NCI-H1436 (cell line): ENCODE results near the gene TWNK.
A peak's percentile ranks its signal among the peaks of the same experiment; 100 is the strongest.
"Not testable (repeated sequence)": the region's sequence is repeated elsewhere in the genome, so short reads cannot be mapped to it uniquely, and the experiment has no call there.

Experiments used
- DNase-seq: peaks from one replicate; lab custom pipeline; 2025; lab: John Stamatoyannopoulos, UW

TWNK gene

DNA sequence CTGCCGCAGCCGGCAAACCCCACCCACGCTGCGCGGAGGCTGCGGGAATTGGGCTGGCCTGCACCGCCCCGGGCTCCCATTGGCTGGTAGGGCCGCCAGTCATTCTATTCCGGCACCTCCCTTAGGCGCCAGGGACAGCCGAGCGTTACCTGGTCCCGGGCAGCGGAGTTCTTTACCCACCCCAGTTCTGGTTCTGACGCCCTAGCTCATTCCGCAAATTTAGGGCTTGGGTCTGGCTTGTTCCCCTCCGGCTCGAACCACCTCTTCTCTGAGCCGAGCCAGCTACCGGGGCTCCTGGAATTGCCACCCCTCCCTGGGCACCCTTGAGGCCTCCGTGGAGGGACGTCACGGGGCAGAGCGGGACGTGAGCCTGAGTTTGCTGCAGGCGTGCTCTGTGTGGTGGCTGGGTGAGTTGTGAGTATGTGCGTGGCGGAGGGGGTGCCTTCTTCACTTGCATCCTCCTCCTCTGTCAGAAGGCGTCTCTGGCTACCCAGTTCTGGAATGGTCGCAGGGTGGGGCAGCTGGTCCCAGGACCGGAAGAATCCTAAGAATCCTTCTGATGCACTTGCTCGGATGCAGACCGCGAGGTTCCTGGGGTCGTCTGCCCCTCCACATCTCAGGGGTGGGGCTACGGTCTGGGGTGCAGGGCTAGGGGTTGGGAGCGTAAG is 43.9 kb downstream of the TWNK start, which contains the start of the genes PDZD7 and SFXN3:
PDZD7 (minus strand) TSS at position 2 of the 668 bp plus-strand sequence. CDS start 910 bp downstream, outside the sequence.
SFXN3 (plus strand) TSS at position 107 of the 668 bp plus-strand sequence. CDS start 3,461 bp downstream, outside the sequence.
- peak; percentile 88 for DNase-seq

- peak; percentile 58 for DNase-seq
Observed at GRCh38 chr10:101031796-101032636, 44.7 kb downstream of the TWNK start.

- DNase-seq: no peak
Observed at GRCh38 chr10:101032637-101033224, 45.4 kb downstream of the TWNK start.

DNA sequence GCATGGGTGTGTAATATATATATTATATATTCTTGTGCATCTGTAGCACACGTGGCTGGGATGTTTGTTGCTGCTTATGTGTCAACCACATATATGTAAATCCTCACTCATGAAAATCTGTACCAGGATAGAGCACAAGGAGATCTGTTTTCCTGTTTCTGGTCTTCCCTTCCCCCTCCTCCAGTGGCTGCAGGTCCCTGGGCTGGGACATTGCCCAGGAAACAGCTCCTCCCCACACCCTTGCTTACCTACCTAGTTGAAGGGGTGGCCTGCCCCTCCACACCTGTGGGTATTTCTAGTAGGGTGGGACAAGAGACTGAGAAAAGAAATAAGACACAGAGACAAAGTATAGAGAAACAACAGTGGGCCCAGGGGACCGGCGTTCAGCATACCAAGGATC is 45.9 kb downstream of the TWNK start:
- no peak for DNase-seq

GRCh38 chr10:101034404-101034803 is 47.1 kb downstream of the TWNK start:
- DNase-seq: not testable (repeated sequence)

DNA sequence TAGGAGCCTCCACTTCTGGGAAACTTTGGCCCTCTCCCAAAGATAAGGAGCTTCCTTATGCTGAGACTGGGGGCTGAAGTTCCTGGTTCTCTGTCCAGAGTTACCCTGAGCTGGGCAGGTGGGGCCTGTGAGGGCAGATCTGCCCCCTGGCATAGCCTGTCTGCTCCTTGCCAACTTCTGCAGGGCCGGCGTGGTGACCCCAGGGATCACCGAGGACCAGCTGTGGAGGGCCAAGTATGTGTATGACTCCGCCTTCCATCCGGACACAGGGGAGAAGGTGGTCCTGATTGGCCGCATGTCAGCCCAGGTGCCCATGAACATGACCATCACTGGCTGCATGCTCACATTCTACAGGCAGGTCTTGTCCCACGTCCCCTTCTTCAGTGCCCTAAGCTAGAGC is 48.0 kb downstream of the TWNK start:
- DNase-seq: no peak

DNA sequence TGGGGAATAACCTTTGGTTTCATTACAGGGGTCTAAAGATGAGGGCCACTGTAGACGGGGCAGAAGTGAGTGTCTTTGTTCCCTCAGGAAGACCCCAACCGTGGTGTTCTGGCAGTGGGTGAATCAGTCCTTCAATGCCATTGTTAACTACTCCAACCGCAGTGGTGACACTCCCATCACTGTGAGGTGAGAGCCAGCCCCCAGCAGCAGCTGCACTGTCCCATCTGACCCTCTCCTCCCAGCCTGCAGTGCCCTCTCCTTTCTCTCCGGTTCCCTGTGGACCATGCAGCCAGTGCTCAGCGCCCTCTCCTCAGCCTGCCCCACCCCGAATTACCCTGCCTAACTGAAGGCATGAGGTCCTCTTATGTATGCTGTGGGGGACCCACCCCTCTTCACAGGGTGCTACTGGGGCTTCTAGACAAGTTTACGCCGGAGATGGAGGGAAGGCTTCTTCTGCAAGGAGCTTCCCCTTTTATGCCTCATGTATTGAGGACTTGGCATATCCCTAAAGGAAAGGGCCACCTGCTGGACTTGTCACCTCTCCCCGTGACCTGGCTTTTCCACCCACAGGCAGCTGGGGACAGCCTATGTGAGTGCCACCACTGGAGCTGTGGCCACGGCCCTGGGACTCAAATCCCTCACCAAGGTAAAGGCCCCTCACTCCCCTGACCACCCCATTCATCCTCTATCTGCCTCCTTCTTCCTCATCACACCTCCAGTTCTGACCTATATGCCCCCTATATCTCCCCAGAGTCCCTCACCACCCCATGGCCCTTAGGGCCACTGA is 48.8 kb downstream of the TWNK start:
- DNase-seq: no peak

DNA sequence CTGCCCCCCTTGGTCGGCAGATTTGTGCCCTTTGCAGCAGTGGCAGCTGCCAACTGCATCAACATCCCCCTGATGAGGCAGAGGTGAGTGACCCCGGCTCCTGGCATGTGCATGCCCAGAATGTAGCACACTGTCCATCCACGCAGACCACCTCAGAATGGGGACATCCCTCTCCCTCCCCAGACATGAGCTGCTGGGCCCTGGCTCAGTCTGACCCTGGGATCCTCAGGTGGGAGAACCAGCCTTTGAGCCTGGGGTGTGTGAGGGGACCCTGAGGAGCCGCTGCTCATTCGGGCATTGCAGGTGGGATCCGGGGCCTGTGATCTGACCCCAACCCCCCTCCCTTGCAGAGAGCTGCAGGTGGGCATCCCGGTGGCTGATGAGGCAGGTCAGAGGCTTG is 49.4 kb downstream of the TWNK start:
- no peak for DNase-seq

DNA sequence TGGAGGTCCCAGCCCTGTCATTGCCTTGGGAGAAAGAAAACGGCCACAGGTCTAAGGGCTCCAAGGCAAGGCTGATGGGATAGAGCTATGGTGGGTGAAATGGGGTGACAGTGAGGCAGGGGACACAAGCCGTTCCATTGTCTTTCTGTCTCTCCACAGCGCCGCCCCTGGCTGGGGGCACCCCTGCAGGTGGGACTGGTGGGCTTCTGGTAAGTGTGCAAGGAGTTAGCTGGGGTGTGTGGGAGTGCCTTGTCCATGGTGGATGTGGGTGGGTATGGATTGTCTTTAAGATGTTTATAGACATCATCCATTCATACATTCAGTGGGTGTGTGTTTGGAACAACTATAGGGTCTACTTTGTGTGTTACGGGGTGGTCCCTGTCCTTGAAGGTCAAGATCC is 51.1 kb downstream of the TWNK start:
- no peak for DNase-seq

- DNase-seq: no peak
Observed at GRCh38 chr10:101040061-101040460, 52.7 kb downstream of the TWNK start.

GRCh38 chr10:101040851-101041250 is 53.5 kb downstream of the TWNK start:
- DNase-seq: no peak

DNA sequence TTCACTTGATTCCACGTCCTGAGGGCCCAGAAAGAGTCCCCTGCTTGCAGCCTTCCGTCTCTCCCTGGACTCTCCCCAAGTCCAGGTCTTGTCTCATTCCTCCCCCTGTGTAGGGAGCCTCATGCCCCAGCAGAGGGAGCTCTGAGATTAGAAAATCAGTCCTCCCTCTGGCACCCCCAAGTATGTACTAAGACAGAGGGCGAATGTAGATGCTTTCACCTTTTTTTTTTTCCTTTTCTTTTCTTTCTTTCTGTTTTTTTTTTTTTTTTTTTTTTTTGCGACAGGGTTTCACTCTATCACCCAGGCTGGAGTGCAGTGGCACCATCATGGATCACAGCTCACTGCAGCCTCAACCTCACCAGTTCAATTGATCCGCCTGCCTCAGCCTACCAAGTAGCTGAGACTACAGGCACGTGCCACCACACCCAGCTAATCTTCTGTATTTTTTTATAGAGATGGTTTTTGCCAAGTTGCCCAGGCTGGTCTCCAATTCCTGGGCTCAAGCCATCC is 54.0 kb downstream of the TWNK start:
- peak; percentile 81 for DNase-seq

DNA sequence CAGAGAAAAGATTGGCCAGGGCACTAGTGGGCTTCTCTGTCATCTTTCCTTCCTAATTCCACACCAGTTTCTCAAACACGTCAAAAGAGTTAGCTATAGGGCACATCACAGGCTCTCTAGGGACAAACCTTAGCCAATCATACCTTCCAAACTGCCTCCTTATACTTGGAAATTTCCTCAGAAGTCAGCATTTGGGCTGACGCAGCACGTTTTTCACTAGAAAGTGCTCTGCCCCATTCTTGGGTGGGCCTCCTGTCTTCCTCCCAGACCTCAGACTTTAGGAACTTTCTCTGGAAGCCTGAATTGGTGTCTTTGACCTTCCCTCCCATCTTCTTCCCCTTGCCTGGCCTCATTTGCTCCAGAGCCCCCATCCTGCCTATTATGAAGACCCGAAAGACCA is 54.8 kb downstream of the TWNK start:
- DNase-seq: no peak

DNA sequence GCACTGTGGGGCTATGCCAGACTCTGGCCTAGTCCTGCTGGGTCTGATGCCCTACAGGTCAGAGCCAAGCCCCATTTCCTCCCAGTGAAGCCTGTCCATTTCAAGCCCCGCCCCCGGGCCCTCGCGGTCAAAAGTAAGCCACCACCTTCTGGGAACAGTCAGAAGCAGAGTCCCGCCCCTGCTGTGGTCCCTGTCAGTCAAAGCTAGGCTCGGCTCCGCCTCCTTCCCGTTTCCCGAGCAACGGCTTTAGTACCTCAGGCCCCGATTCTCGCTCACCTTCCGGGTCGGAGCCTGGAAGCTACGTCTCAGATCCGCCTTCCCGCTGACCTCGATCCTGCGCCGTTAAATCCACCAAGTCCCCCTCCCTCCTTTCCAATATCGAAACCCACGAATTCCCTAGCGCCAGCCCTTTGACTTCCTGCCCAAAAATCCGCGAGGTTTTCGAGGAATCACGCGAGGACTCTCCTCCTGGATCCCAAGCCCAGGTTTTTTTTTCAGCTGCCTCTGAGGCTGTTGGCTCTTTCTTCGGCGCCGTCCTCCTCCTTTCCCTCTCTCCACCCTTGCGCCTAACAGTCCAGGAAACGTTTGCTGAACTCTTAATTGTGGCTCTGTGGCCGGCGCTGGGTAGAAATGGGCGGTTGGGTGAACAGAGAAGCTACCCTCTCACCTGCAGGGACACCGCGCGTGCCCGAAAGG is 55.5 kb downstream of the TWNK start:
- peak; percentile 96 for DNase-seq

DNA sequence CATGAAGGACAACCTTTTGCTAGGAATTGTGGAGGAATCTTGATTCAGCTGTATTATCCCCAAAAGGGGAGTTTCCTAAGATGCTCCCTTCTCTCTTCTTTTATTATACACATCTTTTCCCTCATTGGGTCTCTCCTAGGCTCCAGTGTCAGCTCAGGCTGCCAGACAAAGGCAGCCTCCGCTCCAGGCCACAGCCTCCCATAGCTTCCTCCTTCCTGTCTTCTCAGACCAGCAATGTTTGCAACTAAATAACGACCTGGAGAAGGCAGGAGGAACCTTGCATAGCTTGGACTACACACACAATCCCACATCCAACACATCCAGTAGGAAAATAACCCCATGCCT is 56.0 kb downstream of the TWNK start:
- DNase-seq: no peak
